CD4-positive, alpha-beta T cell treated with Interferon gamma for 1 hour (primary cell): ENCODE data around the gene ADGRL2.

Experiments
- DNase-seq: peaks from one replicate; pipeline ENCODE4 v3.0.0-alpha.2; 2020

Gene ADGRL2

GRCh38 chr1:81800695-81801650 lies at the start of gene ADGRL2:
TSS of gene ADGRL2 (plus strand) at chr1:81800934. CDS start at chr1:81836985, 36,051 bp downstream.
- no peak for DNase-seq

- no peak for DNase-seq
Observed at GRCh38 chr1:81752840-81753239, 47.9 kb upstream of the ADGRL2 start.

GRCh38 chr1:81754424-81754823 lies 46.3 kb upstream of the ADGRL2 start:
- DNase-seq, result no peak

- no peak for DNase-seq
Observed at GRCh38 chr1:81756872-81757271, 43.9 kb upstream of the ADGRL2 start.

- DNase-seq, result no peak
Observed at GRCh38 chr1:81757398-81758020, 43.2 kb upstream of the ADGRL2 start.

GRCh38 chr1:81758181-81758580 lies 42.6 kb upstream of the ADGRL2 start:
- DNase-seq, result no peak

GRCh38 chr1:81760477-81761097 lies 40.1 kb upstream of the ADGRL2 start:
- DNase-seq, result no peak

GRCh38 chr1:81775510-81775909 lies 25.2 kb upstream of the ADGRL2 start:
- no peak for DNase-seq

GRCh38 chr1:81780705-81781454 lies 19.9 kb upstream of the ADGRL2 start:
- no peak for DNase-seq

- no peak for DNase-seq
Observed at GRCh38 chr1:81781749-81782148, 19.0 kb upstream of the ADGRL2 start.

GRCh38 chr1:81792184-81792583 lies 8.6 kb upstream of the ADGRL2 start:
- DNase-seq, result no peak

DNA sequence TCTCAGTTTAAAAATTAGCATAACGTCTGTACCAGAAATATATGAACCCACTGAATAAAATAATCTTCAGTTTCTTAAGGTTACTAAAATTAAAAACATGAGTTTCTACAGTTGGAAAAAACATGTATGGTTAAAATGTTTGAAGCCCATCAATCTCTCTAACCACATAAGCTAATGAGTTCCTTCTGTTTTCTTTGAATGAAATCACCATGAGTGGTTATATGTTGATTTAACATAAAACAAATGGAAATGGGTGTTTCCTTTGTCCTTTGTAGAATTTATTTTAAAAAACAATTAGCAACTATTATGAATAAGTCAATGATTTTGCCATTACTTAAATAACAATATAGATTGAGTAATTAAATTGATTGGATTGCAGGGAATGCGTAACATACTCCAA lies 3.0 kb upstream of the ADGRL2 start:
- no peak for DNase-seq

DNA sequence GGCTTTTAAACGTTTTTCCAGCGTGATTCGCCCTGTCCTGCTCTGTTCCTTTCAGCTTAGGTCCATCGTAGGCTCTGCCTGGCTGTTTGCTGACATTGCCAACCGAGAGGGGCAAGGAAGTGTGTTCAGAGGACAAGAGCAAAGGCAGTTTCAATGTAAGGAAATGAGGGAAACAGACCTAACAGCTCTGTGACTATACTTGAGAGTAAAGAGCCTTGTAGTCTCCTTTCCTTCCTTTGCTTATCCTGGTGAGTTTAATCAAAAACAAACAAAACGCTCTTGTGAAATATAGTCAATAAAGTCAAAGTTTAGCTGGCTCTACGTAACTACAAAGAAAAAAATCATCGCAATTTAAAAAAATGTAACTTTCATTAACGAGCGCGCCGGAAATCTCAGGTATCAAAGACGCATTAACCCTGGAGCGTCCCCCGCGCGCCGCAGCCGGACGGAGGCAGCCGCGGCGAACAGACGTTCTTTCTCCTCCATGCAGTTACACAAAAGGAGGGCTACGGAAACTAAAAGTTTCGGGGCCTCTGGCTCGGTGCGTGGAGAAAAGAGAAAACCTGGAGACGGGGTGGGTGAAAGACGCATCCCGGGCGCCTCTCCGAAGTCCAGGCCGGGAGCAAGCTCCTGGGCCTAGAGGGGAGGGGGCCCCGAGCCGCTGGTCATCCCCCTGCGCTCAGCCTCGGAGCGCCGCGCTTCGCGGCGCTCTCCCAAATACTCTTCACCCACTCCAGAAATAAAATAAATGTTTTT lies 617 bp upstream of the ADGRL2 start:
- no peak for DNase-seq

DNA sequence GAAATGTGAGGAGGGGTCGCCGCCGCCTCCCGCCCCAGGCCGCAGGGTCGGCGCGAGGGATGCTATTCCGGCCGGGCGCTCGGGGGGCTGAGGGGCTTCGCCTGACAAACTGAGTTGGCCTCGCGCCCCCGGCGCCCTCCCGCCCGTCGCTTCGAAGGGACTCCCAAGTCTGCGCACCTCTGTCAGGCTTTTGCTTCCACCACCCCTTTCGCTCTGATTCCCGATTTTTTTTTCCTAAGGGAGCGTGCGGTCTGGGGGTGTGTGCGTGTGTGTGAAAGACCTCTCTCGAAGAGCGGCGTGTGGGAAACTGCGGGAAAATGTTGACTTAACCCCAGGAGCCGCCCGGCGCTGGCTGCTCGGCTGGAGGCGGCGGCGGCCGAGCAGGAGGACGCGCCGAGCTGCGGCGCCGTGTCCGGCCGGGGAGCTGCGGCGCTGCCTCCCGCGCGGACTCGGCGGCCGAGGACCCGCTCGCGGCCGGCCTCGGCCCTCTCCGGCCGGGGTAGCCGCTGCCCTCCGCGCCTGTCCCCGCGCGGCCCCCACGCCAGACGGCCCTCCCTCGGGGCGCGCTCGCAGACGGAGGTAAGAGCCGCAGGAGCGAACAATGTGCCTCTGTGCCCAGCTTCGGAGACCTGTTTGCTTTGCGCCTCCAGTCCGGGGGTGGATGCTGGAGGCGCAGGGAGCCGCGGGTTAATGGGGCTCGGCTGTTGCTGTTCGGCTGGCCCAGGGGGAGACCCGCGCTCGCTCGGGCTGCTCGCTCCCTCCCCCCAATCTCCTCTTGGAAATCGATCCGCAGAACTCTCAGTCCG lies 1.1 kb downstream of the ADGRL2 start:
- no peak for DNase-seq

- no peak for DNase-seq
Observed at GRCh38 chr1:81802457-81802706, 1.6 kb downstream of the ADGRL2 start.

- DNase-seq, result no peak
Observed at GRCh38 chr1:81802707-81803430, 2.1 kb downstream of the ADGRL2 start.

DNA sequence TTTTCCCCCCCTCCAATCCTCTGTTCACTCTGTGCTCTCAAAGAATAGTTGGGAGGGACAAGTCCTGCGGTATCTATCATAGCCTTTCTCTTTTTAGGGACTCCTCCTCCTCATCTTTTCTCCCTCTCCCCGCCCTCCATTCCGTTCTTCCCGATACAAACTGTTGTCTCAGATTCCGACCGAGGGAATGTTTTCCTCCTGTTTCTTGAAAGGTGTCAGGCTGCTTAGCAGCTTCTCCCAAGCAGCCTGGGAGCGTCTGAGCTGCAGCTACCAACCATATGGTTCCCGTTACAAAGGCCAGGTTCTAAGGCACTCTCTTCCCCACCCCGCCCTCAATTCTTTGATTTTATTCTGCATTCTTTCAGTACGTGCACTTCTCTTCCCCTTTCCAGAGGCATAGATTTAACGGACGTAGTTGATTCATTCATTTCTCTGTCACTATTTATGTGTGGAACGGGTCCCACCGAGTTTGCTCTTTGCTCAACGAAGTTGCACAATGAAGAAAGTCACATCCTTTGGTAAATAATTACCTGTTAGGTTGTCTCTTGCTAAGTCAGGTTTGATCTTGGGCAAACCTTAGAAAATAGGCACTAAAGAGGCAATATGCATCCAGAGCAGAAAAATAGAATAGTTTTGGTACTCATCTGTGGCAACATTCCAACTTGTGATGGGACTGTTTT lies 2.8 kb downstream of the ADGRL2 start:
- no peak for DNase-seq

DNA sequence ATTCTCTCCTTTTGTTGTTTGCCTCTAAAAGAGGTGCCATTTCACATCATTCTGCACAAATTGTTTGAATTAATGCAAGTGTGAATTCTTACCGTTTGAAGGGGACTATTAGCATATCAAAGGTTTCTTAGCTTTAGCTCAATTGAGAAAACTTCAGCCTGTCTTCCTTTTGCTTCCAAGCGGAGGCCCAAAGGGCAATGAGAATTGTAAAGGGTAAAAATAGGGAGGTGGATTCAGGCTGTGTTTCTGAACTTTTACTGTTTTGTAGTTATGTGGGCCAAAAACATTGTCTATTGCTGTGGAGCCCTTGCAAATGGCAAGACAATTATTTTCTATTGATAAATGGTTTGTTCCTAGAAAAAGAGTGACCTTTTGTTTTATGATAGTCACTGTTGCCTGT lies 3.6 kb downstream of the ADGRL2 start:
- DNase-seq, result no peak

DNA sequence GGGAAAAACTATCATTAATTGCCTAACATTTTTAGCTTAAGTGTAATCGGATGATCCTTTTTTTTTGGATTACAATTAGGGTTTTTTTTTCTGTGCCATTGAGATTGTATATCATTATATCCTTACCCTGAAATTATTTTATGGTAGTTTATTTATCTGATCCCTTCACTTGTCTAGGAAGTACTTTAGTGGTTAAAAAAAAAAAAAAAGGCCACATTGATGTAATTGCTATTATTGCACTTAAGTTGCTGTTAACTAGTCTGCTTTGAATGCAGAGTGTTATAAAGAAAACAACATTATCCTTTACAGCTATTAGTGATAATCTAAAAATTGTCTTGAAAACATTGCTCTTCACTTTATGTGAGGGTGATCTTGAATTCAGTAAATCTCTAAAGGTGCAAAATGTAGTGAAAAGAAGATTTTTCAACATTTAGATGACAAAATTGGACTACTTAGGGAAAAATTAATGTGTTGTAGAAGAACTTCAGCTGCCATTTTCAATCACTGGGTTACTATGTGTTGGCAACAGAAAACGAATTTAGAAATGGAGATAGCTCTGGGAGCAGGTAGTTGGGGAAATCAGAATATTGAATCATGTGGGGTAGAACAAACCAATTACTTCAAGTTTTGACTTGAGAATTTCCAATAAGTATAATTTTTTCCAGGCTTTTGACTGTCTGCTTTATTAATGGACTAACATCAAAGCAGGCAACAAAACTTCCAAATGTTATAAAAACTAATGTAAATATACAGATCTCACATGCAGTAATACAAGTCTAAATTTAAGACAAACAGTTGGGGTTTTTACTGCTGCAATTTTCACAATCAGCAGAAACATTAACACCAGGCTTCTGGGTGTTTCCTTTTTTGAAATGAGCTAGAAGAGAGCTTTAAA lies 5.0 kb downstream of the ADGRL2 start:
- no peak for DNase-seq
